ENCODE measurements around the gene RASL10B.

GRCh38 chr17:35740997-35741931, 9.8 kb downstream of the RASL10B start:
- TF ChIP-seq SRF (IDR thresholded peaks at IDR 0.05; ENCODE audit: low read depth in 2 of 2, low read length in 2 of 2) (no peak), SUPT20H (IDR thresholded peaks at IDR 0.05; ENCODE audit: borderline replicate concordance, control insufficient read depth, low read depth, low read length) (no peak), POLR2A (IDR thresholded peaks at IDR 0.05; ENCODE audit: low read depth, low read length) (no peak), CTCF (IDR thresholded peaks at IDR 0.05 in 2 of 3, conservative IDR thresholded peaks at IDR 0.05 in 1 of 3; ENCODE audit: control insufficient read depth in 2 of 3, extremely low read depth in 1 of 3, insufficient read depth in 1 of 3, low read depth in 3 of 3, low read length in 3 of 3) (no peak), POLR2AphosphoS5 (IDR thresholded peaks at IDR 0.05; ENCODE audit: low read length) (no peak)

Measured in GM12878 (cell line).